HG03280 (cell line): Measurements from ENCODE around the gene ST8SIA6.
"Not testable (repeated sequence)": the region's sequence is repeated elsewhere in the genome, so short reads cannot be mapped to it uniquely, and the experiment has no call there.

Source experiments
- ATAC-seq: cut with Tn5 transposase; IDR thresholded peaks from one replicate; pipeline ENCODE4 v1.9.1; 2021; ENCODE audit warnings: mild to moderate bottlenecking, moderate library complexity; ENCODE audit not compliant: unreplicated experiment

The ST8SIA6 gene, protein sequence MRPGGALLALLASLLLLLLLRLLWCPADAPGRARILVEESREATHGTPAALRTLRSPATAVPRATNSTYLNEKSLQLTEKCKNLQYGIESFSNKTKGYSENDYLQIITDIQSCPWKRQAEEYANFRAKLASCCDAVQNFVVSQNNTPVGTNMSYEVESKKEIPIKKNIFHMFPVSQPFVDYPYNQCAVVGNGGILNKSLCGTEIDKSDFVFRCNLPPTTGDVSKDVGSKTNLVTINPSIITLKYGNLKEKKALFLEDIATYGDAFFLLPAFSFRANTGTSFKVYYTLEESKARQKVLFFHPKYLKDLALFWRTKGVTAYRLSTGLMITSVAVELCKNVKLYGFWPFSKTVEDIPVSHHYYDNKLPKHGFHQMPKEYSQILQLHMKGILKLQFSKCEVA

DNA sequence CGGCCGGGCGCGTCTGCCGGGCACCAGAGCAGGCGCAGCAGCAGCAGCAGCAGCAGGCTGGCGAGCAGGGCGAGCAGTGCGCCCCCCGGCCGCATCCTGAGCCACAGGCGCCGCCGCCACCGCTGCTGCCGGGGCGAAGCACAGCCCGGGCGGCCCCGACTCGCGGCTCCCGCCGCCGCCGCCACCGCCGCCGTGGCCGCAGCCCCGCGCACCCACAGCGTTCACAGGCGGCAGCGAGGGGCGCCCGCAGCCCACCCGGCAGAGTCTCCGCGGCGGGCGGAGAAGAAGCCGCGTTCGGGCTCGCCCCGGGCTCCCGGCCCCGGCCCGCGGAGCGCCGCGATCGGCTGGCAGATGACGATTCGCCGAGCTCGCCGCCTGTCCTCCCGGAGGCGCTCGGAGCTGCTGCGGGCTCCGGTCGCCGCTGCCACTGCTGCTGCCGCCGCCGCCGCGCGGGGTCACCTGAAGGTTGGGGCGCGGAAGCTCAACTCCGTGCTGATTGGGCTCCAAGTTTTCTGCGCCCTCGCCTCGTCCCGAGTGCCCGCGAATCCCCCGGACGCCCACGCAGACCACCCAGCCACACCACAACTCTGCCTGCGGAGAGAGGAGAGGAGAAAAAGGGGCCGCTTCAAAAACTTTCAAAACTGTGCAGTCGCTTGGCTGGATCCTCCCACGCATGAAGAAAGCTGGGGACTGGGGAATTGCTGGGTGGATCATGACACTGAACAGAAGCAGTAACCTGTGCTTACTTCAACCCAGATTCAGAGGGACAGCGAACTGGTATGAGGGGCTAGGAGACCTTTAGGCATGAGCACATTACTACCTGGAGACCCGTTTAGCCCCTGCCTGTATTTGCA lies at the start of gene ST8SIA6:
ST8SIA6 (minus strand) TSS at position 435 of the 854 bp plus-strand sequence; CDS start at position 95, 340 bp downstream.
- peak; percentile 61 for ATAC-seq

DNA sequence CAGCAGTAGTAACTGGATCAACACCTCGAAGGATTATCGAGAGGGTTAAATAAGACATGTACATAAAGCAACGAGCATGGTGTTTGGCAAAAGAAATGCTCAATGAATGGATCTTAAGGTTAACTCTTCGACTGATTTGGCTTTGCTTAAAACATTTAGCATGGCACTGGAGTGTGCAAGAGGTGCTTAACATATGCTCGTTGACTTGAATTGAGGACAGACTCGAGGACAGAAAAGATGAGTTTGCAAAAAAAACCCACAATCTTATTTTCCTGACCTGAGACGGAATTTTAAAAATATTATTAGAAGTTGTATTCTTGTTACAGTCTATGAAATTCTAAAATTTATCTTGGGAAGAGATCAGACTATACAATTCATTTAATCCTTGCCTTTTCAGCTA lies 49.4 kb upstream of the ST8SIA6 start:
- no peak for ATAC-seq

- no peak for ATAC-seq
Observed at GRCh38 chr10:17502814-17503213, 48.4 kb upstream of the ST8SIA6 start.

- ATAC-seq: not testable (repeated sequence)
Observed at GRCh38 chr10:17499014-17499413, 44.6 kb upstream of the ST8SIA6 start.

DNA sequence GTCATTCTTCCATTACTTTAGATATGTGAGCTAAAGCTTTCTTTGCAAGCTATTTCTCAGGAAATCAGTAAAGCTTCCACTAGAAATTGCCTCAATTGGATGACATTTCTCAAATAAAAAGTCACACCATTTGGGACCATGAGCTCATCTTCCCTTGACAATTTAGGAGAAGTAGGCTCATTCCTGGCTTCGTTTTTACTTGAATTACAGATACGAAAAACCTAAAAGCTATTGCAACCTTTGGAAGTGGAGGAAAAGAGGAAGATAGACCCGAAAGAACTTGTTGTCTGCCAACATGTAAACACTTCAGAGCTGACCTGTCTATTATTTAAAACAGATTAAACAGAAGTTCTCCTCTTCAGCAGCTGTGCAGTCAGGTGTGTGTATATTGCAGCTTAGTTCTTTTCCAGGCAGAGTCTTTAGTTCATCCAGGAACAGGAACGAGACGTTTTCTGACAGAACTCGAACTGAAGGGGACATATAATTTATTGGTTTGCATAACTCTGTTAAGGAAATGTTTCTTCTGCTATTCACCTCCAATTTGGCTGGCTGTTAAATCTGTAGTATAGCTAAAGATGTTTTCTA lies 43.1 kb upstream of the ST8SIA6 start:
- ATAC-seq: no peak

GRCh38 chr10:17494626-17495260 lies 40.3 kb upstream of the ST8SIA6 start:
- no peak for ATAC-seq

DNA sequence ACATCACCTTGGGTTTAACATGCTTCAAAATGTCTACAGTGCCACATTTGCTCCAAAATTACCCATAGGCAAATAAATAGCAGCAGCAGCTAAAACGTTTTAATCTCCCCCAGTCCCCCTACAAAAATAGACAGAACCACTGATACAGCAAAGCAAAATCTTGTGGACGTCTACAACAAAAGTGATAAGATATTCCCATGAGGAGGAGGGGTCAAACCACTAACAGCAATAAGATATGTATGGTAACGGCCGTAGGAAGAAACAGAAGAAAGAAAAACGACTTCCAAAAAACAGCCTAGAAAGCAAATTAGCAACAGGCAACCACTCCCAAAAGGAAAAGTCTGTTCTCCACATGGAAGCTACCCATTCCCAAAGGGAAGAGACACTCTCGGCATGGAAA lies 34.5 kb upstream of the ST8SIA6 start:
- ATAC-seq: no peak

DNA sequence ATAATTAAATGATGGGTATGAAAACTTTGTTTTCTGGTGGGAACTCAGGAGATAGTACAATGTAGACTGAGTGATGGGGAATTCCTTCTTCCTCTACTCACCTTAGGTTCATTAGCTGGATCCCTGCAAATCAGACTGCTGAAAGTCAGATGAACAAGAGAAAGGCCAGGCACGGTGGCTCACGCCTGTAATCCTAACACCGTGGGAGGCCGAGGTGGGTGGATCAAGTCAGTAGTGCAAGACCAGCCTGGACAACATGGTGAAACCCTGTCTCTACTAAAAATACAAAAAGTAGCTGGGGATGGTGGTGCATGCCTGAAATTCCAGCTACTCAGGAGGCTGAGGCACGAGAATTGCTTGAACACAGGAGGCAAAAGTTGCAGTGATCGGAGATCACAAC lies 28.7 kb upstream of the ST8SIA6 start:
- ATAC-seq: no peak

DNA sequence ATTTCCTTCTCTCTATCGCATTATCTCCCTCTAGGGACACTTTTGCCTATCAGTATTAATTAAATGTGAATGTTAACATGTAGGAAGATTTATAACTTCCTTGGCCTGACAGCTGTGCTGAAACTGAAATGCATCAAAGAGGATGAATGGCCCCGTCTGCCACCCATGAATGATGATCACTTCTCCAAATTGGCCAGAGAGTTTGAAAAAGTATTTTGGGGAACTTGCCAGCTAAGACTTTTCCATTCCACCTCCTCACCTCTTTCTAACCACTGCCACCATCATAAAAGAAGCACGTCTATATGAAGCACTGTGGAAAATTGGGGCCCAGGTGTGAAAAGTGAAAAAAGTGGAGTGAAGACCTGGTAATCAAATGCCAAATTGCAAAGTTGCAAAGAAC lies 25.4 kb upstream of the ST8SIA6 start:
- no peak for ATAC-seq

GRCh38 chr10:17479015-17479615 lies 24.7 kb upstream of the ST8SIA6 start:
- ATAC-seq: no peak

- ATAC-seq: no peak
Observed at GRCh38 chr10:17476073-17476472, 21.7 kb upstream of the ST8SIA6 start.

GRCh38 chr10:17475661-17476060 lies 21.3 kb upstream of the ST8SIA6 start:
- no peak for ATAC-seq

- ATAC-seq: no peak
Observed at GRCh38 chr10:17474595-17475323, 20.4 kb upstream of the ST8SIA6 start.

DNA sequence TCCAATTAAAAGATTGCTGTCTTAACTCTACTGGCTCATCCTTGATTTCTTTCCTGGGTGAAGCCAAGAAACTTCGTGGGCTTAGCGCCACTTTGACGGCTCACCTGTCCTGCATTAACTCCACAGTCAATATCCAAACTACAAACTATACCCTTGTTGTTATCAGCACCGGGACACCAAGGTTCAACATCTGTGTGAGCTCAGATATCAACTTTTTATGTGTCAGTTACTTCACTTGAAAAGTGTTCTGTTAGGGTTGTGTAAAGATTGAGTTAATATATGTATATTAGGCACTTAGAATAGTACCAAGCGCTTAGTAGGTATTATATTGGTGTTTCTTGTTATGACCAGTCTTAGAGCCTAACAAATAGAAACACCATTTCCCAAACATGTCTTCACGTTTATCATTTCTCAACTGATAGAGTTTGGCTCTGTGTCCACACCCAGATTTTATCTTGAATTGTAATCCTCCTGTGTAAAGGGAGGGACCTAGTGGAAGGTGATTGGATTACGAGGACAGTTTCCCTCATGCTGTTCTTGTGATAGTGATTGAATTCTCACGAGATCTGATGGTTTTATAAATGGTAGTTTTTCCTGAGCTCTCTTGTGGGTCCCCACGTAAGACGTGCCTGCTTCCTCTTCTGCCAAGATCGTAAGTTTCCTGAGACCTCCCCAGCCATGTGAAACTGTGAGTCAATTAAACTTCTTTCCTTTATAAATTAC lies 19.0 kb upstream of the ST8SIA6 start:
- ATAC-seq: no peak

- no peak for ATAC-seq
Observed at GRCh38 chr10:17472481-17473227, 18.3 kb upstream of the ST8SIA6 start.

- no peak for ATAC-seq
Observed at GRCh38 chr10:17470246-17470645, 15.9 kb upstream of the ST8SIA6 start.

DNA sequence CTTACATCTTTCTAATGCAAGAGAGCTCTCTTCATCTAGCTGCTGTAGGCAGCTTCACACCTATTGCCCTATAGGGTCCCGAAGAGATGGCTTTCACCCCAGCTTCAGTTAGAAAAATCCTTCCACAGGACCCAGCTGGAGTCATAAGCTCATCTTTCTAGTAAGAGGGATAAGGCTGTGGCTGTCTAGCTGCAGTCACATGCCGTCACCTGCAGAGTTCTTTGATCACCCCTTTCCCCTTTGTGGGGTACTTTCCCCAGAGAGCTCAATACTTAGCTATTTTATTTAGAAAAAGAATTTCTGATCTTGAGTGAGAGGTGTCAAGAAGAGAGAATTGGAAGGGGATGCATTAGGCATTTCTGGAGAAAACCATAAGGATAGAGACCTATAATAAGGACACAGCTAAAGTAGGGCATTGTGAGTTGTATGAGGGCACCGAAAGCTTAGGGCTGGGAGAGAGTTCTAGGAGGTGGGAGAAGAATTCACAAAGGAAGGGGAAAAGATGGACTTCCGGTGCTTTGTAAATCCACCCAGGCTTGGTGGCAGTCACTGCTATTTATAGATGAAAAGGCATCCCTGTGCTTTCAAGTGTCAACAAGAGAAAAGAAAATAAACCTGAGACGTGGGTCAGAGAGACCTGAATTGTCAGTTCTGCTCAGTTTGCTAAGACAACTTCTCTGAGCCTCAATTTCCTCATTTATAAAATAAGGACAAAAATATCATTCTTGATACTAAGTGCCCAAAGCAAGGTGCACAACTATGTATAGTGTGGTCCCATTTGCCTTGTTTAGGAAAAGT lies 11.1 kb upstream of the ST8SIA6 start:
- ATAC-seq: no peak

DNA sequence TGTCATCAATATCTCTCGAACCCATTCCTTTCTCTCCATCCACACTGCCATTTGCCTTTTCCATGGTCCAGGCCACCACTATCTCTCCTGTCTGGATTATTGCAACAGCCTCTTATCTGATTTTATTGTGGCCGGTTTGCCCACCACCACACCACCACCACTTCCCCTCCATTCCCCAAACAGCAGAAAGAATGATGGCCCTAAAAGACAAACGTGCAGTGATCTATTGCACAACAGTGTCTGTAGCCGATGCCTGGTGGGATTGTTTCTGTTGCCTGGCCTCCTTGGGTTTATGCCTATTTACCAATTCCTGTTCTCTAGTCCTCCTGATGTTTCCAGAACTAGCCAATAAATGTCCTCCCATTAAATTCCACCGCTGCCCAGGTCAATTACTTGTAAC lies 10.2 kb upstream of the ST8SIA6 start:
- no peak for ATAC-seq
